IMR-90 (cell line): ENCODE data around the gene KLHL3. TPM values are rescaled to one million over a fixed set of nuclear protein-coding genes. Genes with fewer than 3 reads are reported as not detected.

Source experiments
- ATAC-seq: fragments of 200-7000 bp; cut with Tn5 transposase; 2 replicates; pipeline ENCODE4 v1.9.1; 2020; ENCODE audit warnings: low read depth, mild to moderate bottlenecking, moderate library complexity
- BruUV-seq: library from RNA; stranded (reverse); fragments of 400-500 nt; replicated peaks from 2 replicates; lab custom pipeline; 2021; lab: Mats Ljungman, UMichigan
- CTCF ChIA-PET: fragments of 300-600 bp; formaldehyde crosslinking; extraction: SDS; loops from one replicate; lab custom pipeline; 2021; ENCODE audit warnings: antibody characterized with exemption; lab: Yijun Ruan, JAX
- POLR2A ChIA-PET: fragments of 300-600 bp; sonication (Branson Sonifier 250); formaldehyde crosslinking; loops from one replicate; lab custom pipeline; 2022; ENCODE audit warnings: antibody characterized with exemption; ENCODE audit not compliant: unreplicated experiment; lab: Charles Lee
- DNase-seq: peaks from one replicate; pipeline ENCODE4 v3.0.0; 2013
- H2AFZ ChIP-seq: replicated peaks from 2 replicates; pipeline ENCODE3; 2013; ENCODE audit warnings: low read length, mild to moderate bottlenecking; ENCODE audit not compliant: poor library complexity
- H2AK5ac ChIP-seq: 2 replicates; pipeline ENCODE4 v1.6.1; 2013; ENCODE audit warnings: low read depth, low read length, inconsistent platforms
- H2AK9ac ChIP-seq: replicated peaks from 2 replicates; pipeline ENCODE3; 2013; ENCODE audit warnings: mild to moderate bottlenecking, low read depth, low read length, moderate library complexity; ENCODE audit not compliant: poor library complexity
- H2BK120ac ChIP-seq: 2 replicates; pipeline ENCODE4 v1.6.1; 2013; ENCODE audit warnings: low read depth, low read length, inconsistent platforms
- H2BK15ac ChIP-seq: 3 replicates; pipeline ENCODE4 v1.6.1; 2013; ENCODE audit warnings: low read depth, low read length, inconsistent platforms
- H2BK20ac ChIP-seq: 2 replicates; pipeline ENCODE4 v1.6.1; 2013; ENCODE audit warnings: low read depth, mild to moderate bottlenecking, inconsistent platforms, low read length, moderate library complexity
- H2BK5ac ChIP-seq: 2 replicates; pipeline ENCODE4 v1.6.1; 2013; ENCODE audit warnings: mild to moderate bottlenecking, low read depth, low read length, inconsistent platforms; ENCODE audit not compliant: poor library complexity, severe bottlenecking
- H3K14ac ChIP-seq: replicated peaks from 2 replicates; pipeline ENCODE4 v1.6.1; 2013; ENCODE audit warnings: low read depth, low read length, inconsistent platforms
- H3K18ac ChIP-seq: 2 replicates; pipeline ENCODE4 v1.6.1; 2013; ENCODE audit warnings: low read depth, low read length, control low read depth
- H3K23ac ChIP-seq: 2 replicates; pipeline ENCODE4 v1.6.1; 2013; ENCODE audit warnings: low read depth, low read length, inconsistent platforms
- H3K27ac ChIP-seq: 2 replicates; pipeline ENCODE4 v1.5.1; 2013; ENCODE audit warnings: mild to moderate bottlenecking, control low read depth, low read length; ENCODE audit not compliant: insufficient read depth
- H3K27me3 ChIP-seq: 2 replicates; pipeline ENCODE4 v1.6.1; 2013; ENCODE audit warnings: low read length; ENCODE audit not compliant: control insufficient read depth, insufficient read depth
- H3K36me3 ChIP-seq: 2 replicates; pipeline ENCODE4 v1.6.1; 2013; ENCODE audit warnings: low read length, mixed read lengths; ENCODE audit not compliant: control insufficient read depth, insufficient read depth
- H3K4ac ChIP-seq: 2 replicates; pipeline ENCODE4 v1.6.1; 2013; ENCODE audit warnings: low read depth, low read length, inconsistent platforms
- H3K4me1 ChIP-seq: 2 replicates; pipeline ENCODE4 v1.6.1; 2013; ENCODE audit warnings: low read length, mixed read lengths; ENCODE audit not compliant: control insufficient read depth, insufficient read depth
- H3K4me2 ChIP-seq: 2 replicates; pipeline ENCODE4 v1.6.1; 2013; ENCODE audit warnings: low read depth, mild to moderate bottlenecking, control low read depth, low read length, moderate library complexity
- H3K4me3 ChIP-seq: 2 replicates; pipeline ENCODE4 v1.5.1; 2013; ENCODE audit warnings: low read depth, mild to moderate bottlenecking, control low read depth, low read length, moderate library complexity; ENCODE audit not compliant: insufficient read depth
- H3K56ac ChIP-seq: 2 replicates; pipeline ENCODE4 v1.6.1; 2013; ENCODE audit warnings: low read length, inconsistent platforms; ENCODE audit not compliant: insufficient read depth; ENCODE audit errors: extremely low read depth
- H3K79me1 ChIP-seq, 2 experiments: 2 replicates each; pipeline ENCODE4 v1.6.1; 2013; ENCODE audit warnings: low read length in 2 of 2, inconsistent platforms in 1 of 2, low read depth in 1 of 2
- H3K9ac ChIP-seq: 2 replicates; pipeline ENCODE4 v1.6.1; 2013; ENCODE audit warnings: low read depth, low read length, control low read depth
- H3K9me1 ChIP-seq: 2 replicates; pipeline ENCODE4 v1.6.1; 2013; ENCODE audit warnings: low read length, inconsistent platforms; ENCODE audit not compliant: insufficient read depth
- H3K9me3 ChIP-seq: 2 replicates; pipeline ENCODE4 v1.6.1; 2013; ENCODE audit warnings: low read length; ENCODE audit not compliant: control insufficient read depth, insufficient read depth
- H4K20me1 ChIP-seq: 2 replicates; pipeline ENCODE4 v1.6.1; 2013; ENCODE audit warnings: low read length, inconsistent platforms; ENCODE audit not compliant: insufficient read depth
- H4K5ac ChIP-seq: 2 replicates; pipeline ENCODE4 v1.6.1; 2013; ENCODE audit warnings: mild to moderate bottlenecking, low read depth, low read length, control low read depth
- H4K8ac ChIP-seq, 2 experiments: 2 replicates each; pipeline ENCODE4 v1.6.1; 2013; ENCODE audit warnings: low read depth in 2 of 2, low read length in 2 of 2, control low read depth in 1 of 2, inconsistent platforms in 1 of 2
- H4K91ac ChIP-seq: 2 replicates; pipeline ENCODE4 v1.6.1; 2013; ENCODE audit warnings: low read depth, low read length, inconsistent platforms; ENCODE audit not compliant: insufficient read depth
- CTCF ChIP-seq: conservative IDR thresholded peaks from 2 replicates; pipeline ENCODE4 v1.5.1; 2012; ENCODE audit warnings: mild to moderate bottlenecking, low read depth, low read length, improper control_type of control experiment
- ELK1 ChIP-seq: fragments of 150-350 bp; IDR thresholded peaks from 2 replicates; pipeline ENCODE4 v1.6.1; 2016; ENCODE audit warnings: low read depth, mild to moderate bottlenecking, low read length, moderate library complexity, borderline replicate concordance
- FOS ChIP-seq: fragments of 150-350 bp; IDR thresholded peaks from 2 replicates; pipeline ENCODE4 v1.6.1; 2016; ENCODE audit warnings: low read depth, low read length
- MXI1 ChIP-seq: IDR thresholded peaks from 2 replicates; pipeline ENCODE4 v1.6.1; 2012; ENCODE audit warnings: low read depth, mild to moderate bottlenecking, low read length, moderate library complexity, borderline replicate concordance
- NFE2L2 ChIP-seq: fragments of 150-350 bp; IDR thresholded peaks from 2 replicates; pipeline ENCODE4 v1.6.1; 2016; ENCODE audit warnings: low read depth, mild to moderate bottlenecking, low read length
- POLR2A ChIP-seq: IDR thresholded peaks from 2 replicates; pipeline ENCODE4 v1.6.1; 2012; ENCODE audit warnings: mild to moderate bottlenecking, low read depth, low read length
- RAD21 ChIP-seq: IDR thresholded peaks from 2 replicates; pipeline ENCODE4 v1.6.1; 2012; ENCODE audit warnings: low read length, improper control_type of control experiment
- RCOR1 ChIP-seq: IDR thresholded peaks from 2 replicates; pipeline ENCODE4 v1.6.1; 2012; ENCODE audit warnings: mild to moderate bottlenecking, low read length, improper control_type of control experiment; ENCODE audit not compliant: insufficient replicate concordance
- RFX5 ChIP-seq: IDR thresholded peaks from 2 replicates; pipeline ENCODE4 v1.8.0; 2012; ENCODE audit warnings: low read depth, mild to moderate bottlenecking, low read length, moderate library complexity
- USF2 ChIP-seq: fragments of 150-350 bp; IDR thresholded peaks from 2 replicates; pipeline ENCODE4 v1.6.1; 2017; ENCODE audit warnings: mild to moderate bottlenecking, antibody characterized with exemption, low read length, low read depth
- WGBS, 2 experiments: methylation state at CpG; one replicate each; pipeline versions ENCODE4 v1.1.5 to v1.1.7; 2013; ENCODE audit warnings: missing lambda C conversion rate in 2 of 2; ENCODE audit not compliant: insufficient read length in 1 of 2; ENCODE audit errors: extremely low coverage in 2 of 2; 5-methylcytosine and 5-hydroxymethylcytosine counted together
- dilution Hi-C: fragments of 300-500 bp; cut with HindIII; formaldehyde crosslinking; loops from one replicate; pipeline ENCODE4 v1.14.3; 2018; ENCODE audit warnings: low sequenced_read_pairs; ENCODE audit not compliant: unreplicated experiment
- in situ Hi-C: fragments of 300-500 bp; cut with MboI; formaldehyde crosslinking; loops from 3 replicates; pipeline ENCODE4 v1.14.3; 2019; ENCODE audit warnings: low sequenced_read_pairs, inconsistent platforms, mixed read lengths
- intact Hi-C: fragments of 100-400 bp; cut with micrococcal nuclease; formaldehyde crosslinking; loops from 2 replicates; pipeline ENCODE4 v1.10.0; 2022
- polyA plus RNA-seq, 3 experiments: library from polyadenylated mRNA; depleted of rRNA; stranded (reverse); fragments of >200 nt; gene quantifications; 2 replicates each; pipeline ENCODE4 v1.2.3, GENCODE V29; 2012; ENCODE audit warnings: low replicate concordance in 1 of 3
- total RNA-seq: library from RNA; depleted of rRNA; stranded (reverse); fragments of >200 nt; gene quantifications from 2 replicates; pipeline ENCODE4 v1.2.3, GENCODE V29; 2012

KLHL3 gene
- total and polyA plus RNA-seq, 2 of the 4 experiments (the other 2 are of a cell fraction): 2.3 to 4.1 TPM

- no peaks in the 10 kb centered on the region for H3K79me1 ChIP-seq
- dilution Hi-C loops: no loop called here
These were observed 163.7 kb downstream of the KLHL3 start for GRCh38 chr5:137572042-137572695.

More at GRCh38 chr5:137572042-137572695, 163.7 kb downstream of the KLHL3 start:
- no peak overlapping the region for H2BK5ac ChIP-seq
- H3K4me1 ChIP-seq: no peaks in the 10 kb centered on the region
- H3K4me3 ChIP-seq: no peak overlapping the region
- ChIA-PET CTCF (no interaction called here), POLR2A (no interaction called here)
- in situ Hi-C loops: no loop called here
- H2BK20ac ChIP-seq: no peak overlapping the region
- no peak for DNase-seq
- no peaks in the 10 kb centered on the region for H3K9me1 ChIP-seq
- H3K23ac ChIP-seq: no peak overlapping the region
- H3K27ac ChIP-seq: no peak overlapping the region
- no CpG with 5 or more reads among the region's 5 CpGs for WGBS, 2 experiments
- no peak overlapping the region for H3K4me2 ChIP-seq
- H3K4ac ChIP-seq: no peak overlapping the region
- no peaks in the 10 kb centered on the region for H3K27me3 ChIP-seq
- H3K9ac ChIP-seq: no peak overlapping the region
- H2AFZ ChIP-seq: no peak overlapping the region
- H4K8ac ChIP-seq: no peak overlapping the region
- H3K56ac ChIP-seq: no peak overlapping the region
- no peaks in the 10 kb centered on the region for H3K36me3 ChIP-seq
- H2AK9ac ChIP-seq: no peak overlapping the region
- intact Hi-C loops: no loop called here
- H2AK5ac ChIP-seq: no peak overlapping the region
- no peak for ATAC-seq
- no peak overlapping the region for H4K91ac ChIP-seq
- H3K14ac ChIP-seq: no peak overlapping the region
- TF ChIP-seq USF2: no peak
- no peak for TF ChIP-seq MXI1
- no peak for TF ChIP-seq FOS
- TF ChIP-seq RAD21: no peak
- no peak for TF ChIP-seq RCOR1
- no peak for TF ChIP-seq NFE2L2
- TF ChIP-seq RFX5: no peak
- TF ChIP-seq ELK1: no peak
- TF ChIP-seq CTCF: no peak
- TF ChIP-seq POLR2A: no peak
- no peak overlapping the region for H3K18ac ChIP-seq
- H4K20me1 ChIP-seq: no peaks in the 10 kb centered on the region
- no peaks in the 10 kb centered on the region; the same call in 1 of the 2 replicates for H3K9me3 ChIP-seq
- no peak overlapping the region for H2BK15ac ChIP-seq
- no peak overlapping the region for H2BK120ac ChIP-seq
- no peak overlapping the region for H4K5ac ChIP-seq
- BruUV-seq: no TSS peak
